ENCODE results near the gene UROC1. TPM values are rescaled to one million over a fixed set of nuclear protein-coding genes. Genes with fewer than 3 reads are reported as not detected.

The UROC1 gene
- total RNA-seq (2014; rRNA removed; shearing (Covaris generic)): not detected in 2 replicates
- polyA plus RNA-seq (2016; fragmentation: Nextera tagmentation; extraction: Ambion mirVana): not detected in 2 replicates
- long read RNA-seq: 0 reads

GRCh38 chr3:126517291-126517951 lies at the start of gene UROC1:
UROC1 (minus strand) TSS chr3:126517773; CDS start chr3:126517719, 54 bp downstream.
- Mint-ChIP-seq H3K9me3 (no peaks in the 10 kb centered on the region), H3K4me1 (no peaks in the 10 kb centered on the region), H3K36me3 (ENCODE audit: low read depth) (no peaks in the 10 kb centered on the region), H3K27ac (no peak within 1 kb of the TSS; the same call in 1 of the 2 replicates), H3K27me3 (ENCODE audit: insufficient read depth, low read depth, poor library complexity) (peaks cover 6% of the 10 kb centered on the region), H3K4me3 (no peak within 1 kb of the TSS)
- no peaks in the 10 kb centered on the region for H3K4me1 ChIP-seq (ENCODE audit: insufficient read depth)
- H3K79me2 ChIP-seq (replicated peaks; ENCODE audit: insufficient read depth): no peaks in the 10 kb centered on the region
- no peaks in the 10 kb centered on the region for H3K36me3 ChIP-seq (ENCODE audit: insufficient read depth)
- ATAC-seq (no peak), DNase-seq (ENCODE audit: low spot score) (no peak)
- no peak within 1 kb of the TSS for H3K27ac ChIP-seq (ENCODE audit: low read depth)
- H3K9me2 ChIP-seq (ENCODE audit: insufficient read depth): no peaks in the 10 kb centered on the region
- no peaks in the 10 kb centered on the region for H3K27me3 ChIP-seq (ENCODE audit: insufficient read depth)
- no peaks in the 10 kb centered on the region for H4K20me1 ChIP-seq (replicated peaks; ENCODE audit: insufficient read depth)
- H3K4me2 ChIP-seq: no peak within 1 kb of the TSS
- TF ChIP-seq EZH2phosphoT487 (IDR thresholded peaks at IDR 0.05; ENCODE audit: unreplicated experiment) (no peak), ZNF462 (CRISPR knock-in tag; IDR thresholded peaks at IDR 0.05) (no peak), NANOG (IDR thresholded peaks at IDR 0.05; ENCODE audit: borderline replicate concordance) (no peak), ZNF114 (CRISPR knock-in tag; IDR thresholded peaks at IDR 0.05) (no peak), CREB1 (CRISPR knock-in tag; IDR thresholded peaks at IDR 0.05; ENCODE audit: low read depth) (no peak), POLR2AphosphoS5 (IDR thresholded peaks at IDR 0.05; ENCODE audit: low read depth) (no peak), ZNF331 (CRISPR knock-in tag; IDR thresholded peaks at IDR 0.05; ENCODE audit: low read depth) (no peak), CTCF (conservative IDR thresholded peaks at IDR 0.05; ENCODE audit: low read depth in 2 of 2) (no peak)
- H2AFZ ChIP-seq: no peak within 1 kb of the TSS
- H3F3A ChIP-seq (replicated peaks; ENCODE audit: low read depth): no peaks in the 10 kb centered on the region
- no peak within 1 kb of the TSS for H3K4me3 ChIP-seq
